MG63 (cell line): ENCODE data around the gene RUSC1. TPM values are rescaled to one million over a fixed set of nuclear protein-coding genes. Genes with fewer than 3 reads are reported as not detected.

Experiments
- DNase-seq: peaks from one replicate; pipeline ENCODE4 v3.0.0-alpha.2; 2020
- H3K27me3 ChIP-seq: fragments of 250-450 bp; sonication (Bioruptor Pico); 2 replicates; pipeline ENCODE4 v1.5.1; 2020; ENCODE audit warnings: mild to moderate bottlenecking, moderate library complexity
- H3K36me3 ChIP-seq: fragments of 250-450 bp; sonication (Bioruptor Pico); 2 replicates; pipeline ENCODE4 v1.5.1; 2020; ENCODE audit warnings: mild to moderate bottlenecking, moderate library complexity
- H3K4me3 ChIP-seq: fragments of 250-450 bp; sonication (Bioruptor Pico); 2 replicates; pipeline ENCODE4 v1.5.1; 2020; ENCODE audit warnings: mild to moderate bottlenecking, moderate library complexity
- H3K9me3 ChIP-seq: fragments of 250-450 bp; sonication (Bioruptor Pico); 2 replicates; pipeline ENCODE4 v1.5.1; 2020; ENCODE audit warnings: mild to moderate bottlenecking, moderate library complexity
- total RNA-seq: library from RNA; depleted of rRNA; stranded (reverse); fragments of >200 nt; shearing (Covaris generic); gene quantifications from 2 replicates; pipeline ENCODE4 v1.2.3, GENCODE V29; 2014; ENCODE audit warnings: low replicate concordance; rRNA removed

Gene RUSC1
- total RNA-seq, 1 experiment from 2014 or later, result 27.0 TPM

DNA sequence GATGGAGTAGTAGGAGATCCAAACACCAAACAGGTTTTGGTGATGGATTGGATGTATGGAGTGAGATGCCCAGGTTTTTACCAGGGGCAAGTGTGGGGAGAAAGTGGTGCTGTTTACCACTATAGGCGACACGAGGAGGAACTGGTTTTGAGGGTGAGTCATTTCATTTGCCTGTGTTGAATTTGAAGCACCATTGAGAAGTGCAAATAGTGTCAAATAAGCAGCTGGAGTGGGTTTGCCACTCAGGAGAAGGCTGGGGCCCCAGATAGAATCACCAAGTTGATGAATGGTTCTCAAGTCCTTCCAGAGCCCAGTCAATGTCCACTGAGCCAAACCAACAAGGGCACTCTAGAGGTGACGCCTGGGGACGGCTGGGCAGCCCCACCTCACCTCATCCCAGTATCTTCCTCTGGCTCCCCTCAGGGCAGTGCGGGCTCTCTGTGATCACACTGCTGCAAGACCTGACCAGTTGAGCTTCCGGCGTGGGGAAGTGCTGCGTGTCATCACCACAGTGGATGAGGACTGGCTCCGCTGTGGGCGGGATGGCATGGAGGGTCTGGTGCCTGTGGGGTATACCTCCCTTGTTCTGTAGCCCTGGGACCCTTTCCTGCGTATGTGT, 9.4 kb downstream of the RUSC1 start:
- H3K9me3 ChIP-seq, result no peaks in the 10 kb centered on the region
- no peak overlapping the region for H3K4me3 ChIP-seq
- peaks cover 55% of the 10 kb centered on the region for H3K36me3 ChIP-seq
- no peak for DNase-seq
- no peaks in the 10 kb centered on the region for H3K27me3 ChIP-seq

DNA sequence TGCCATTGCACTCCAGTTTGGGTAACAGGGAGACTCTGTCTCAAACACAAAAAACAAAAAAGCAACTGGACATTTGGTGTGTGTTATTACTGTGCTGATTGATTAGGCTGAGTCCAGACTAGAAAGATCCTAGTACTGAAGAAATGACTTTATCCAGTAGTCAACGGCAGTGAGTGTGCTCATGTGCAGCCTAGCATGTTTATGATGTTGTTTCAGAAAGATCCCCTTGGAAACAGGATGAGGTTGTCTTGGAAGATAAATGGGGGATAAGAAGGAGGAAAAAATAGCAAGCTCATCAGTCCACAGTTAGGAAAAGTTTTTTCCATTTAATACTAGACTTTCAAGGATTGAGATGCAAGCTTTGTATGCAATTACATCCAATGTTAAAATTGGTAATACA, 14.3 kb downstream of the RUSC1 start:
- DNase-seq, result no peak
- Histone ChIP-seq H3K36me3 (peaks cover 54% of the 10 kb centered on the region), H3K9me3 (no peaks in the 10 kb centered on the region), H3K4me3 (no peak overlapping the region), H3K27me3 (no peaks in the 10 kb centered on the region)

DNA sequence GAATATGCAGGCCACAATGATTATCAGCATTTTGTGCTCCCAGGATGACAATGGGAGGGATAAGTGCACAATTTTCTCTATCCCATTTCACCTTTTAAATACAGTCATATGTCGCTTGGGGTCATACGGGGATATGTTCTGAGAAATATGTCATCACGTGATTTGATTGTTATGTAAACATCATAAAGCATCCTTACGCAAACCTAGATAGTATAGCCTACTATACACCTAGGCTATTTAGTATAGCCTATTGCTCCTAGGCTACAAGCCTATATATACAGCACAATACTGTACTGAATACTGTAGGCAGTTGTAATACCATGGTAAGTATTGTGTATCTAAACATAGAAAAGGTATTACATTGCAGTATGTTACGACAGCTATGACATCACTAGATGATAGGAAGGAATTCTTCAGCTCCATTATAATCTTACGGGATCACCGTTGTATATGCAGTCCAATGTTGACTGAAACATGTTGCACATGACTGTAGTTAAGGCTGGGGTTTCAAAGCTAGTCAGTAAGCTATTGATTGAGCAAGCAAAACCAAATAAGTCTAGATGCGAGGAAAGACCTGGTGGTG, 18.9 kb downstream of the RUSC1 start:
- Histone ChIP-seq H3K27me3 (no peaks in the 10 kb centered on the region), H3K9me3 (no peaks in the 10 kb centered on the region), H3K4me3 (no peak overlapping the region), H3K36me3 (peaks cover 68% of the 10 kb centered on the region)
- no peak for DNase-seq

DNA sequence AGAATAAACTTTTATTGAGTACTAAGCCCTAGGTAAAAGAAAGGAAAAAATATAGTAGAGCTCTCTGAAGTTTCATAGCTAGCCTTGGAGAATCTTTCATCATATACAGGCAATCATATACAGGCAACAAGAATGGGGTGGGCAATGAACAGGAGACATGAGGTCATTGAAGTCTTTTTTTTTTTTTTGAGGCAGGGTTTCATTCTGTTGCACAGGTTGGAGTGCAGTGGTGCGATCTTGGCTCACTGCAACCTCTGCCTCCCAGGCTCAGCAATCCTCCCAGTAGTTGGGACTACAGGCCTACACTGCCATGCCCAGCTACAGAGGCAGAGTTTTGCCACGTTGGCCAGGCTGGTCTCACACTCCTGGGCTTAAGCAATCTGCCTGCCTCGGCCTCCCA, 22.1 kb downstream of the RUSC1 start:
- H3K27me3 ChIP-seq, result no peaks in the 10 kb centered on the region
- H3K4me3 ChIP-seq, result no peak overlapping the region
- DNase-seq, result no peak
- no peaks in the 10 kb centered on the region for H3K9me3 ChIP-seq
- peaks cover 80% of the 10 kb centered on the region for H3K36me3 ChIP-seq

DNA sequence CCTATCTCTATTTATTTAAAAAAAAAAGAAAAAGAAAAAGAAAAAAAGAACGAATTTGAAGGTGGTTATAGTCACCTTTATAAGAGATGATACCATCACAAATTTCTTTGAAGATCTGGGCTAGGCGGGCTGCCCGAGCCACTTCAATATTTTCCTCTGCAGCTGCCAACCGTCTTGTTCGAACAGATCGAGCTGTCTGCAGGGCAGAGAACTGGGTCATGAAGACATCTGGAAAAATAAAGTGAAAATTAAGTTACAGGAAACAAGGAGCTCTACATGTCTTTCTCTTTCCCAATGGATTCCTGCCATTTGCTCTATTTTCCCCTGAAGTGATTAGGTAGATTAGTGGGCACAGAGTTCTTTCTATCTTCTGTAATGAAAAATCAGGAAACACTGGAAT, 31.9 kb downstream of the RUSC1 start:
- H3K4me3 ChIP-seq, result no peak overlapping the region
- H3K36me3 ChIP-seq, result peaks cover 72% of the 10 kb centered on the region
- H3K9me3 ChIP-seq, result no peaks in the 10 kb centered on the region
- DNase-seq, result no peak
- no peaks in the 10 kb centered on the region for H3K27me3 ChIP-seq

DNA sequence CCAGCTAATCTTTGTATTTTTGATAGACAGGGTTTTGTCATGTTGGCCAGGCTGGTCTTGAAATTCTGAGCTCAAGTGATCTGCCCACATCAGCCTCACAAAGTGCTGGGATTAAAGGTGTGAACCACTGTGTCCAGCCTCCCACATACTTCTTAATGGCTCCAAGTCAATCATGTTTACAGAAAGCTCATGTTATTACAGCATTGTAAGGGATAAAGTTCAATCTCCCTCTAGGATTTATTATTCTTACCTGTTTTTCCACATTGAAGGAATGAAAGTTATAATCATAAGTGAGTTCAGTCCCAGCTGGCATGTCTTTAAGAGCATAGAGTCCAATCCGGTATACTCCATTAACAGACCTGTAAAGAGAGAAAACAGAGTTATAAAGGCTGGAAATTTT, 39.4 kb downstream of the RUSC1 start:
- Histone ChIP-seq H3K27me3 (no peaks in the 10 kb centered on the region), H3K4me3 (no peak overlapping the region), H3K36me3 (peaks cover 58% of the 10 kb centered on the region), H3K9me3 (no peaks in the 10 kb centered on the region)
- DNase-seq, result no peak

DNA sequence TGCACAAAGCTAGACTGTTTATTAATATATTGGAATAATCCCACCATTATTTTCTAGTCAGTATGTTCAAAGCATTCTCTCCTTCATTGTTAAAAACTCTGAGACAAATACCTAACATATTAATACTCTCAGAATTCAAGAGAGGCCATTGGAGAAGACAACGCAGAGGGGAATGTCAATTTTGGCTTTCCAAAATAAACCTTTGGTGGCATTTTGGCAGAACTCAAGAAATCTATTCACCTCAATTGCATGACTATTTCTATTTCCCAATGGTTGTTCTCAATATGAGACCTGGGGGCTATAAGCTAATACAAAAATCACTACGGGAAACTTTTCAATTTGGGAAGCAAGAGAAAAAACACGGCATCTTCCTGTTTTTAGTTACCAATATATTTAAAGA, 58.5 kb downstream of the RUSC1 start:
- H3K4me3 ChIP-seq, result no peak overlapping the region
- DNase-seq, result no peak
- no peaks in the 10 kb centered on the region for H3K27me3 ChIP-seq
- H3K36me3 ChIP-seq, result peaks cover 33% of the 10 kb centered on the region
- no peaks in the 10 kb centered on the region for H3K9me3 ChIP-seq

DNA sequence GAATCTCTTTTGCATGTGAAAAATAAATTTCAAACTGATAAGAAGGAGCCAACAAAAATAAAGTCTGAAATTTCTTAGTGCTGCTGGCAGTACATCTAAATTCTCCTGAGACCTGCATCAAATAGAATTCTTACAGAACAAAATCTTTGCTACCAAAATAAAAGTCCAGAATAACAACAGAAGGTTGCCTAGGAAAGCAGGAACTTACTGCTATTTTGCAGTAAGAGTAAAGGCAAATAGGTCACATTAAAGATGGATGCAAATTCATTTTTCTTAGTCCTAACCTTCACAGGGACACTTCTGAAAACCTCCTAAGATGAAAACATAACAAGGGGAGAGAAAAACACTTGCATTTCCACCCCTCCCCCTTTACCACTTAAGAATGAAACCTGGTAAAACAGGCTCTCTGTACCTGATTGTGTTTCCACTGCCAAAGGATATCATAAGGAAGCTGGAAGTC, 59.0 kb downstream of the RUSC1 start:
- no peaks in the 10 kb centered on the region for H3K27me3 ChIP-seq
- H3K4me3 ChIP-seq, result no peak overlapping the region
- H3K9me3 ChIP-seq, result no peaks in the 10 kb centered on the region
- peaks cover 29% of the 10 kb centered on the region for H3K36me3 ChIP-seq
- no peak for DNase-seq

Other genes starting within 250 kb of the RUSC1 start
- 0.64 and 3.0 TPM in 2 replicates for gene EFNA3, start 242.1 kb upstream of the RUSC1 start, total RNA-seq
- 0.37 and 4.1 TPM in 2 replicates for gene EFNA1, start 193.0 kb upstream of the RUSC1 start, total RNA-seq
- 25.9 and 56.9 TPM in 2 replicates for gene SLC50A1, start 185.0 kb upstream of the RUSC1 start, total RNA-seq
- gene DPM3, start 180.4 kb upstream of the RUSC1 start, total RNA-seq, result 48.9 TPM in 1 of 2 replicates, not detected in the other
- gene KRTCAP2, start 147.6 kb upstream of the RUSC1 start, total RNA-seq, result 220 and 236 TPM in 2 replicates
- gene TRIM46, start 147.0 kb upstream of the RUSC1 start, total RNA-seq, result not detected in 2 replicates
- gene THBS3, start 113.0 kb upstream of the RUSC1 start, total RNA-seq, result 9.1 and 11.0 TPM in 2 replicates
- 97.2 and 100 TPM in 2 replicates for gene MTX1, start 112.2 kb upstream of the RUSC1 start, total RNA-seq
- gene ENTREP3, start 65.4 kb upstream of the RUSC1 start, total RNA-seq, result 7.7 and 9.2 TPM in 2 replicates
- 116 TPM in 2 replicates for gene SCAMP3, start 58.5 kb upstream of the RUSC1 start, total RNA-seq
- gene CLK2, start 47.4 kb upstream of the RUSC1 start, total RNA-seq, result 21.8 and 28.3 TPM in 2 replicates
- gene HCN3, start 43.4 kb upstream of the RUSC1 start, total RNA-seq, result 0.10 and 1.2 TPM in 2 replicates
- gene PKLR, start 19.5 kb upstream of the RUSC1 start, total RNA-seq, result not detected in 2 replicates
- 267 and 286 TPM in 2 replicates for gene FDPS, start 12.0 kb upstream of the RUSC1 start, total RNA-seq
- gene ASH1L, start 241.9 kb downstream of the RUSC1 start, total RNA-seq, result 10.2 and 15.6 TPM in 2 replicates